Measurements from ENCODE around the gene C22orf15. TPM values are rescaled to one million over a fixed set of nuclear protein-coding genes. Genes with fewer than 3 reads are reported as not detected.

Gene C22orf15
- total RNA-seq, 1 donor from 2014 or later, result not detected

Other genes starting within 250 kb of the C22orf15 start
- gene IGLL1, start 182.7 kb upstream of the C22orf15 start, total RNA-seq, result not detected
- 0.18 TPM for gene DRICH1, start 130.7 kb upstream of the C22orf15 start, total RNA-seq
- gene RGL4, start 72.0 kb upstream of the C22orf15 start, total RNA-seq, result not detected
- gene ZNF70, start 11.9 kb upstream of the C22orf15 start, total RNA-seq, result 0.96 TPM
- gene VPREB3, start 8.6 kb upstream of the C22orf15 start, total RNA-seq, result 0.40 TPM
- gene CHCHD10, start 5.0 kb downstream of the C22orf15 start, total RNA-seq, result 320 TPM
- gene MMP11, start 9.9 kb downstream of the C22orf15 start, total RNA-seq, result 0.38 TPM
- gene SMARCB1, start 24.0 kb downstream of the C22orf15 start, total RNA-seq, result 25.7 TPM
- 4.7 TPM for gene DERL3, start 76.0 kb downstream of the C22orf15 start, total RNA-seq
- gene SLC2A11, start 94.9 kb downstream of the C22orf15 start, total RNA-seq, result 6.8 TPM
- 81.5 TPM for gene MIF, start 131.4 kb downstream of the C22orf15 start, total RNA-seq
- gene GSTT2B, start 198.2 kb downstream of the C22orf15 start, total RNA-seq, result 2.9 TPM
- not detected for gene DDTL, start 203.9 kb downstream of the C22orf15 start, total RNA-seq
- gene DDT, start 211.5 kb downstream of the C22orf15 start, total RNA-seq, result 366 TPM
- gene GSTT2, start 217.1 kb downstream of the C22orf15 start, total RNA-seq, result not detected
- not detected for gene GSTT4, start 242.5 kb downstream of the C22orf15 start, total RNA-seq
- 22.4 TPM for gene CABIN1, start 248.3 kb downstream of the C22orf15 start, total RNA-seq